ENCODE data around the gene NPAS3. TPM values are rescaled to one million over a fixed set of nuclear protein-coding genes. Genes with fewer than 3 reads are reported as not detected.

NPAS3 gene
- total and polyA plus RNA-seq, 2 of the 8 experiments (the other 6 are each of a cell fraction or from before 2014, with no cell fraction given): 0.11 to 0.60 TPM

DNA sequence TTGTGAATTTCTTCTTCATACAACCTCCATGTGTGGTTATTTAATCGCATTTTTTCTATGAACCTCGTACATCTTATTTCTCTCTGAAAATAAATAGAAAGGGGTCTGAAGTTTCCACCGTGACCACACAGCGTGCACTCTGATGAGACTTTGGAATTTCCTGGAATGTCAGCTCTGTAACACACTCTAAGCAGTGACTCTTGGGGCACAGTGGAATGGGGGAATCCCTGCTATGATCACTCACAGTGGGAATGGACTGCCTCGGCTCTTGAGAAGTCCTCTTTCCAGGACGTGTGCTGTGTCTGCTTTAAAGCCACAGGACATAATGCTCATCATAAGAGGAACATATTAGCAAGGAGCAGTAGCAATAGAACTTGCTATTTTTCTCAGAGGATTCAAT lies 596.0 kb downstream of the NPAS3 start (continued):
- TF ChIP-seq, protein P1, sequence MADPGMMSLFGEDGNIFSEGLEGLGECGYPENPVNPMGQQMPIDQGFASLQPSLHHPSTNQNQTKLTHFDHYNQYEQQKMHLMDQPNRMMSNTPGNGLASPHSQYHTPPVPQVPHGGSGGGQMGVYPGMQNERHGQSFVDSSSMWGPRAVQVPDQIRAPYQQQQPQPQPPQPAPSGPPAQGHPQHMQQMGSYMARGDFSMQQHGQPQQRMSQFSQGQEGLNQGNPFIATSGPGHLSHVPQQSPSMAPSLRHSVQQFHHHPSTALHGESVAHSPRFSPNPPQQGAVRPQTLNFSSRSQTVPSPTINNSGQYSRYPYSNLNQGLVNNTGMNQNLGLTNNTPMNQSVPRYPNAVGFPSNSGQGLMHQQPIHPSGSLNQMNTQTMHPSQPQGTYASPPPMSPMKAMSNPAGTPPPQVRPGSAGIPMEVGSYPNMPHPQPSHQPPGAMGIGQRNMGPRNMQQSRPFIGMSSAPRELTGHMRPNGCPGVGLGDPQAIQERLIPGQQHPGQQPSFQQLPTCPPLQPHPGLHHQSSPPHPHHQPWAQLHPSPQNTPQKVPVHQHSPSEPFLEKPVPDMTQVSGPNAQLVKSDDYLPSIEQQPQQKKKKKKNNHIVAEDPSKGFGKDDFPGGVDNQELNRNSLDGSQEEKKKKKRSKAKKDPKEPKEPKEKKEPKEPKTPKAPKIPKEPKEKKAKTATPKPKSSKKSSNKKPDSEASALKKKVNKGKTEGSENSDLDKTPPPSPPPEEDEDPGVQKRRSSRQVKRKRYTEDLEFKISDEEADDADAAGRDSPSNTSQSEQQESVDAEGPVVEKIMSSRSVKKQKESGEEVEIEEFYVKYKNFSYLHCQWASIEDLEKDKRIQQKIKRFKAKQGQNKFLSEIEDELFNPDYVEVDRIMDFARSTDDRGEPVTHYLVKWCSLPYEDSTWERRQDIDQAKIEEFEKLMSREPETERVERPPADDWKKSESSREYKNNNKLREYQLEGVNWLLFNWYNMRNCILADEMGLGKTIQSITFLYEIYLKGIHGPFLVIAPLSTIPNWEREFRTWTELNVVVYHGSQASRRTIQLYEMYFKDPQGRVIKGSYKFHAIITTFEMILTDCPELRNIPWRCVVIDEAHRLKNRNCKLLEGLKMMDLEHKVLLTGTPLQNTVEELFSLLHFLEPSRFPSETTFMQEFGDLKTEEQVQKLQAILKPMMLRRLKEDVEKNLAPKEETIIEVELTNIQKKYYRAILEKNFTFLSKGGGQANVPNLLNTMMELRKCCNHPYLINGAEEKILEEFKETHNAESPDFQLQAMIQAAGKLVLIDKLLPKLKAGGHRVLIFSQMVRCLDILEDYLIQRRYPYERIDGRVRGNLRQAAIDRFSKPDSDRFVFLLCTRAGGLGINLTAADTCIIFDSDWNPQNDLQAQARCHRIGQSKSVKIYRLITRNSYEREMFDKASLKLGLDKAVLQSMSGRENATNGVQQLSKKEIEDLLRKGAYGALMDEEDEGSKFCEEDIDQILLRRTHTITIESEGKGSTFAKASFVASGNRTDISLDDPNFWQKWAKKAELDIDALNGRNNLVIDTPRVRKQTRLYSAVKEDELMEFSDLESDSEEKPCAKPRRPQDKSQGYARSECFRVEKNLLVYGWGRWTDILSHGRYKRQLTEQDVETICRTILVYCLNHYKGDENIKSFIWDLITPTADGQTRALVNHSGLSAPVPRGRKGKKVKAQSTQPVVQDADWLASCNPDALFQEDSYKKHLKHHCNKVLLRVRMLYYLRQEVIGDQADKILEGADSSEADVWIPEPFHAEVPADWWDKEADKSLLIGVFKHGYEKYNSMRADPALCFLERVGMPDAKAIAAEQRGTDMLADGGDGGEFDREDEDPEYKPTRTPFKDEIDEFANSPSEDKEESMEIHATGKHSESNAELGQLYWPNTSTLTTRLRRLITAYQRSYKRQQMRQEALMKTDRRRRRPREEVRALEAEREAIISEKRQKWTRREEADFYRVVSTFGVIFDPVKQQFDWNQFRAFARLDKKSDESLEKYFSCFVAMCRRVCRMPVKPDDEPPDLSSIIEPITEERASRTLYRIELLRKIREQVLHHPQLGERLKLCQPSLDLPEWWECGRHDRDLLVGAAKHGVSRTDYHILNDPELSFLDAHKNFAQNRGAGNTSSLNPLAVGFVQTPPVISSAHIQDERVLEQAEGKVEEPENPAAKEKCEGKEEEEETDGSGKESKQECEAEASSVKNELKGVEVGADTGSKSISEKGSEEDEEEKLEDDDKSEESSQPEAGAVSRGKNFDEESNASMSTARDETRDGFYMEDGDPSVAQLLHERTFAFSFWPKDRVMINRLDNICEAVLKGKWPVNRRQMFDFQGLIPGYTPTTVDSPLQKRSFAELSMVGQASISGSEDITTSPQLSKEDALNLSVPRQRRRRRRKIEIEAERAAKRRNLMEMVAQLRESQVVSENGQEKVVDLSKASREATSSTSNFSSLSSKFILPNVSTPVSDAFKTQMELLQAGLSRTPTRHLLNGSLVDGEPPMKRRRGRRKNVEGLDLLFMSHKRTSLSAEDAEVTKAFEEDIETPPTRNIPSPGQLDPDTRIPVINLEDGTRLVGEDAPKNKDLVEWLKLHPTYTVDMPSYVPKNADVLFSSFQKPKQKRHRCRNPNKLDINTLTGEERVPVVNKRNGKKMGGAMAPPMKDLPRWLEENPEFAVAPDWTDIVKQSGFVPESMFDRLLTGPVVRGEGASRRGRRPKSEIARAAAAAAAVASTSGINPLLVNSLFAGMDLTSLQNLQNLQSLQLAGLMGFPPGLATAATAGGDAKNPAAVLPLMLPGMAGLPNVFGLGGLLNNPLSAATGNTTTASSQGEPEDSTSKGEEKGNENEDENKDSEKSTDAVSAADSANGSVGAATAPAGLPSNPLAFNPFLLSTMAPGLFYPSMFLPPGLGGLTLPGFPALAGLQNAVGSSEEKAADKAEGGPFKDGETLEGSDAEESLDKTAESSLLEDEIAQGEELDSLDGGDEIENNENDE (IDR thresholded peaks at IDR 0.05; ENCODE audit: insufficient replicate concordance, low read length): no peak
- TF ChIP-seq CTBP2 (IDR thresholded peaks at IDR 0.05; ENCODE audit: borderline replicate concordance, insufficient read depth, insufficient read length, low read length) (no peak), FOSL1 (IDR thresholded peaks at IDR 0.05; ENCODE audit: insufficient read depth, low read depth, low read length) (no peak), PHF8 (conservative IDR thresholded peaks at IDR 0.05; ENCODE audit: low read depth, low read length) (no peak), RXRA (IDR thresholded peaks at IDR 0.05; ENCODE audit: insufficient read depth, low read depth, low read length) (no peak), EP300 (IDR thresholded peaks at IDR 0.05; ENCODE audit: borderline replicate concordance in 1 of 2, low read depth in 2 of 2, low read length in 2 of 2) (no peak), BCL11A (IDR thresholded peaks at IDR 0.05; ENCODE audit: low read depth in 2 of 2, low read length in 2 of 2) (no peak)
- TF ChIP-seq, protein P2, sequence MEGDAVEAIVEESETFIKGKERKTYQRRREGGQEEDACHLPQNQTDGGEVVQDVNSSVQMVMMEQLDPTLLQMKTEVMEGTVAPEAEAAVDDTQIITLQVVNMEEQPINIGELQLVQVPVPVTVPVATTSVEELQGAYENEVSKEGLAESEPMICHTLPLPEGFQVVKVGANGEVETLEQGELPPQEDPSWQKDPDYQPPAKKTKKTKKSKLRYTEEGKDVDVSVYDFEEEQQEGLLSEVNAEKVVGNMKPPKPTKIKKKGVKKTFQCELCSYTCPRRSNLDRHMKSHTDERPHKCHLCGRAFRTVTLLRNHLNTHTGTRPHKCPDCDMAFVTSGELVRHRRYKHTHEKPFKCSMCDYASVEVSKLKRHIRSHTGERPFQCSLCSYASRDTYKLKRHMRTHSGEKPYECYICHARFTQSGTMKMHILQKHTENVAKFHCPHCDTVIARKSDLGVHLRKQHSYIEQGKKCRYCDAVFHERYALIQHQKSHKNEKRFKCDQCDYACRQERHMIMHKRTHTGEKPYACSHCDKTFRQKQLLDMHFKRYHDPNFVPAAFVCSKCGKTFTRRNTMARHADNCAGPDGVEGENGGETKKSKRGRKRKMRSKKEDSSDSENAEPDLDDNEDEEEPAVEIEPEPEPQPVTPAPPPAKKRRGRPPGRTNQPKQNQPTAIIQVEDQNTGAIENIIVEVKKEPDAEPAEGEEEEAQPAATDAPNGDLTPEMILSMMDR (IDR thresholded peaks at IDR 0.05; ENCODE audit: control extremely low read depth in 1 of 3, insufficient read depth in 1 of 3, low read depth in 1 of 3, low read length in 3 of 3): no peak

Data from H1 (cell line).